ENCODE data around the gene LRRC8C.

DNA sequence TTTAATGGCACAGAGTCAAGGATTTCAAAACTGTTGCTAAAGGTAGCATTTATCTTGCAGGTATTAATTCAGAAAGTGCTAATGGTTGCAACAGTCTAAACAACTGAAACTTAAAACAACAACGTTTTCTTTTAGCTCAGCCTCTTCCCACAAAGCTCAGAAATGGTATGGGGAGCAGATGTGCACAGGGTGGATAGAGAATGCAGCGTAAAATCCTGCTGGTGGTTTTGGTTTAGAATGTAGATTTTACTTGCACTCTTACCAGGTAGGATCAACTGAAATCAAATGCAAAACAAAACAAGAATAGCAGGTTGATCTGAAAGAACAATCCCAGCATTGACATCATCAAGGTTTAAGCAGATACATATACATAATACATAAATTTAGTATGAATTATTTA, 3.8 kb upstream of the LRRC8C start:
- TF ChIP-seq, protein P1, sequence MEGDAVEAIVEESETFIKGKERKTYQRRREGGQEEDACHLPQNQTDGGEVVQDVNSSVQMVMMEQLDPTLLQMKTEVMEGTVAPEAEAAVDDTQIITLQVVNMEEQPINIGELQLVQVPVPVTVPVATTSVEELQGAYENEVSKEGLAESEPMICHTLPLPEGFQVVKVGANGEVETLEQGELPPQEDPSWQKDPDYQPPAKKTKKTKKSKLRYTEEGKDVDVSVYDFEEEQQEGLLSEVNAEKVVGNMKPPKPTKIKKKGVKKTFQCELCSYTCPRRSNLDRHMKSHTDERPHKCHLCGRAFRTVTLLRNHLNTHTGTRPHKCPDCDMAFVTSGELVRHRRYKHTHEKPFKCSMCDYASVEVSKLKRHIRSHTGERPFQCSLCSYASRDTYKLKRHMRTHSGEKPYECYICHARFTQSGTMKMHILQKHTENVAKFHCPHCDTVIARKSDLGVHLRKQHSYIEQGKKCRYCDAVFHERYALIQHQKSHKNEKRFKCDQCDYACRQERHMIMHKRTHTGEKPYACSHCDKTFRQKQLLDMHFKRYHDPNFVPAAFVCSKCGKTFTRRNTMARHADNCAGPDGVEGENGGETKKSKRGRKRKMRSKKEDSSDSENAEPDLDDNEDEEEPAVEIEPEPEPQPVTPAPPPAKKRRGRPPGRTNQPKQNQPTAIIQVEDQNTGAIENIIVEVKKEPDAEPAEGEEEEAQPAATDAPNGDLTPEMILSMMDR (IDR thresholded peaks at IDR 0.05): no peak
- no peak for TF ChIP-seq POLR2AphosphoS5 (IDR thresholded peaks at IDR 0.05)
- no peak for TF ChIP-seq POLR2A (IDR thresholded peaks at IDR 0.05)
